GM21723 (cell line): Measurements from ENCODE around the gene LIMD2.

Source experiments
- ATAC-seq: cut with Tn5 transposase; IDR thresholded peaks from one replicate; pipeline ENCODE4 v1.9.1; 2021; ENCODE audit warnings: mild to moderate bottlenecking, moderate library complexity; ENCODE audit not compliant: unreplicated experiment

Gene LIMD2

GRCh38 chr17:63685041-63685440 lies 14.9 kb downstream of the LIMD2 start:
- no peak for ATAC-seq

GRCh38 chr17:63682981-63683380 lies 16.9 kb downstream of the LIMD2 start:
- ATAC-seq = no peak

GRCh38 chr17:63682441-63682840 lies 17.5 kb downstream of the LIMD2 start:
- no peak for ATAC-seq

- ATAC-seq = no peak
These were observed 18.4 kb downstream of the LIMD2 start for GRCh38 chr17:63681530-63681929.

- no peak for ATAC-seq
These were observed 19.2 kb downstream of the LIMD2 start for GRCh38 chr17:63680700-63681099.

- ATAC-seq = no peak
These were observed 20.7 kb downstream of the LIMD2 start for GRCh38 chr17:63679214-63679613.

GRCh38 chr17:63676584-63676983 lies 23.3 kb downstream of the LIMD2 start:
- no peak for ATAC-seq

GRCh38 chr17:63675607-63676546 lies 24.0 kb downstream of the LIMD2 start:
- ATAC-seq = no peak

GRCh38 chr17:63675231-63675606 lies 24.7 kb downstream of the LIMD2 start:
- ATAC-seq = no peak

GRCh38 chr17:63672856-63673255 lies 27.1 kb downstream of the LIMD2 start:
- ATAC-seq = no peak

- no peak for ATAC-seq
These were observed 34.3 kb downstream of the LIMD2 start for GRCh38 chr17:63665527-63666214.

- no peak for ATAC-seq
These were observed 40.1 kb downstream of the LIMD2 start for GRCh38 chr17:63659850-63660249.

- ATAC-seq = no peak
These were observed 41.6 kb downstream of the LIMD2 start for GRCh38 chr17:63658366-63658765.

GRCh38 chr17:63657786-63658185 lies 42.1 kb downstream of the LIMD2 start:
- ATAC-seq = no peak

- no peak for ATAC-seq
These were observed 46.9 kb downstream of the LIMD2 start for GRCh38 chr17:63653050-63653449.

GRCh38 chr17:63652106-63652505 lies 47.8 kb downstream of the LIMD2 start:
- ATAC-seq = no peak

GRCh38 chr17:63649813-63650212 lies 50.1 kb downstream of the LIMD2 start:
- no peak for ATAC-seq

- ATAC-seq = no peak
These were observed 52.0 kb downstream of the LIMD2 start for GRCh38 chr17:63647936-63648335.

GRCh38 chr17:63647065-63647725 lies 52.7 kb downstream of the LIMD2 start:
- no peak for ATAC-seq

GRCh38 chr17:63646488-63646806 lies 53.5 kb downstream of the LIMD2 start:
- peak; percentile 84 for ATAC-seq
